Measurements from ENCODE around the gene DCX. TPM values are rescaled to one million over a fixed set of nuclear protein-coding genes. Genes with fewer than 3 reads are reported as not detected.

DCX gene
- total RNA-seq, 1 donor from 2014 or later = 0.26 TPM

- H3K27ac Mint-ChIP-seq (ENCODE audit: unreplicated experiment) = no peak overlapping the region
- H3K27me3 Mint-ChIP-seq (ENCODE audit: unreplicated experiment) = no peaks in the 10 kb centered on the region
- no peaks in the 10 kb centered on the region for H3K36me3 Mint-ChIP-seq (ENCODE audit: low read depth, unreplicated experiment)
- no peak overlapping the region for H3K4me3 Mint-ChIP-seq (ENCODE audit: unreplicated experiment)
- H3K4me1 Mint-ChIP-seq (ENCODE audit: unreplicated experiment) = no peaks in the 10 kb centered on the region
- no peaks in the 10 kb centered on the region for H3K9me3 Mint-ChIP-seq (ENCODE audit: unreplicated experiment)
- TF ChIP-seq, protein P1, sequence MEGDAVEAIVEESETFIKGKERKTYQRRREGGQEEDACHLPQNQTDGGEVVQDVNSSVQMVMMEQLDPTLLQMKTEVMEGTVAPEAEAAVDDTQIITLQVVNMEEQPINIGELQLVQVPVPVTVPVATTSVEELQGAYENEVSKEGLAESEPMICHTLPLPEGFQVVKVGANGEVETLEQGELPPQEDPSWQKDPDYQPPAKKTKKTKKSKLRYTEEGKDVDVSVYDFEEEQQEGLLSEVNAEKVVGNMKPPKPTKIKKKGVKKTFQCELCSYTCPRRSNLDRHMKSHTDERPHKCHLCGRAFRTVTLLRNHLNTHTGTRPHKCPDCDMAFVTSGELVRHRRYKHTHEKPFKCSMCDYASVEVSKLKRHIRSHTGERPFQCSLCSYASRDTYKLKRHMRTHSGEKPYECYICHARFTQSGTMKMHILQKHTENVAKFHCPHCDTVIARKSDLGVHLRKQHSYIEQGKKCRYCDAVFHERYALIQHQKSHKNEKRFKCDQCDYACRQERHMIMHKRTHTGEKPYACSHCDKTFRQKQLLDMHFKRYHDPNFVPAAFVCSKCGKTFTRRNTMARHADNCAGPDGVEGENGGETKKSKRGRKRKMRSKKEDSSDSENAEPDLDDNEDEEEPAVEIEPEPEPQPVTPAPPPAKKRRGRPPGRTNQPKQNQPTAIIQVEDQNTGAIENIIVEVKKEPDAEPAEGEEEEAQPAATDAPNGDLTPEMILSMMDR (IDR thresholded peaks at IDR 0.05; ENCODE audit: unreplicated experiment) = no peak
- DNase-seq (ENCODE audit: low spot score) = no peak
Observed at GRCh38 chrX:111283446-111283845, 128.5 kb downstream of the DCX start.

GRCh38 chrX:111282991-111283390, 129.0 kb downstream of the DCX start:
- Mint-ChIP-seq H3K4me1 (ENCODE audit: unreplicated experiment) (no peaks in the 10 kb centered on the region), H3K27ac (ENCODE audit: unreplicated experiment) (no peak overlapping the region), H3K4me3 (ENCODE audit: unreplicated experiment) (no peak overlapping the region), H3K9me3 (ENCODE audit: unreplicated experiment) (no peaks in the 10 kb centered on the region), H3K36me3 (ENCODE audit: low read depth, unreplicated experiment) (no peaks in the 10 kb centered on the region), H3K27me3 (ENCODE audit: unreplicated experiment) (no peaks in the 10 kb centered on the region)
- TF ChIP-seq, protein P1 (IDR thresholded peaks at IDR 0.05; ENCODE audit: unreplicated experiment) = no peak
- no peak for DNase-seq (ENCODE audit: low spot score)

DNA sequence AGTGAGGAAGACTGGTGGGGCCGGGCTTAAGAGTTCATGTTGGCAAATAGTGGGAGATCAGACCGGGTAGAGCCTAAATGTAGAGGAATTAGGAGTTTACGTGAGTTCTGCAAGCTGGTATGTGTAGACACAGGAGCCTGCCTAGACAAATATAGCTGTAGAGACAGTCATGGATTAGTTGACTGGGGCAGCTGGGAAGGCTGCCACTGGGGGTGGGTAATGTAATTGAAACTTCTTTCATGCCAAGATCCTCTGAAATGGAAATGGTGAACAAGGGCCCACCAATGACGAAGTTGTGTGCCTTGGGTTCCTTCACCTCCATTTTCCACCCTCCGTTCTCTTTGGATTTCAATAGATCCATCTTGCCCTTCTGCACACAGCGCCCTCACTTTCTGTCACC, 129.9 kb downstream of the DCX start:
- H3K9me3 Mint-ChIP-seq (ENCODE audit: unreplicated experiment) = no peaks in the 10 kb centered on the region
- TF ChIP-seq, protein P1 (IDR thresholded peaks at IDR 0.05; ENCODE audit: unreplicated experiment) = no peak
- no peak overlapping the region for H3K4me3 Mint-ChIP-seq (ENCODE audit: unreplicated experiment)

GRCh38 chrX:111270339-111270738, 141.7 kb downstream of the DCX start, which contains the start of gene CAPN6:
Gene CAPN6 (minus strand): TSS chrX:111270483. CDS start chrX:111263936, 6,547 bp downstream.
- no peaks in the 10 kb centered on the region for H3K9me3 Mint-ChIP-seq (ENCODE audit: unreplicated experiment)
- TF ChIP-seq, protein P1 (IDR thresholded peaks at IDR 0.05; ENCODE audit: unreplicated experiment) = no peak
- no peak within 1 kb of the TSS for H3K4me3 Mint-ChIP-seq (ENCODE audit: unreplicated experiment)
- peaks cover 7% of the 10 kb centered on the region for H3K4me1 Mint-ChIP-seq (ENCODE audit: unreplicated experiment)
- no peaks in the 10 kb centered on the region for H3K27me3 Mint-ChIP-seq (ENCODE audit: unreplicated experiment)
- H3K36me3 Mint-ChIP-seq (ENCODE audit: low read depth, unreplicated experiment) = no peaks in the 10 kb centered on the region
- DNase-seq (ENCODE audit: low spot score) = no peak
- H3K27ac Mint-ChIP-seq (ENCODE audit: unreplicated experiment) = no peak within 1 kb of the TSS

More for the DNA sequence above, 129.9 kb downstream of the DCX start:
- Mint-ChIP-seq H3K4me1 (ENCODE audit: unreplicated experiment) (no peaks in the 10 kb centered on the region), H3K27ac (ENCODE audit: unreplicated experiment) (no peak overlapping the region), H3K27me3 (ENCODE audit: unreplicated experiment) (no peaks in the 10 kb centered on the region), H3K36me3 (ENCODE audit: low read depth, unreplicated experiment) (no peaks in the 10 kb centered on the region)
- DNase-seq (ENCODE audit: low spot score) = no peak

DNA sequence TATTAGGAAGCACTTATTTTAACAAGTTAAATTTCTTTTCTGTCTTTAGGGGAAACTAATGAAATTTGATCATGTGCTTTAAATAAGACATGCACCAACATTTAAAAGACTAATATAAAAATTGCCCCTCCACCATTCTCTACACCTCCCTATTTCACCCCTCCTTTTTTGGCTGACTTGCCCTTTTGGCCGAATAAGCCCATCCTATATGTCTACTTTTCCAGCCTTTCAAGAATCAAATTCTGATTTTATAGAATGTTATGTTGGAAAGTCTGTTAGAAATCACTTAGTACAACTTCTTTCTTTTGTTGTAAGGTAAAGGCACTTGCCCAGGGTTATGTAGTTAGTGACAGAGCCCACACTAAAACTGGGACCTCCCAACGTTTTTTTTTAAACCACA, 143.5 kb downstream of the DCX start:
- DNase-seq (ENCODE audit: low spot score) = no peak
- no peaks in the 10 kb centered on the region for H3K9me3 Mint-ChIP-seq (ENCODE audit: unreplicated experiment)
- no peaks in the 10 kb centered on the region for H3K36me3 Mint-ChIP-seq (ENCODE audit: low read depth, unreplicated experiment)
- H3K4me1 Mint-ChIP-seq (ENCODE audit: unreplicated experiment) = peaks cover 7% of the 10 kb centered on the region
- TF ChIP-seq, protein P1 (IDR thresholded peaks at IDR 0.05; ENCODE audit: unreplicated experiment) = no peak
- no peak overlapping the region for H3K27ac Mint-ChIP-seq (ENCODE audit: unreplicated experiment)
- H3K4me3 Mint-ChIP-seq (ENCODE audit: unreplicated experiment) = no peak overlapping the region
- no peaks in the 10 kb centered on the region for H3K27me3 Mint-ChIP-seq (ENCODE audit: unreplicated experiment)
